Activated T-cell treated with anti-CD3 and anti-CD28 coated beads for 48 hours (primary cell): Measurements from ENCODE around the gene TREX2.

Source experiments
- DNase-seq: peaks from one replicate; pipeline ENCODE4 v3.0.0-alpha.2; 2020; ENCODE audit warnings: low read depth

The TREX2 gene

GRCh38 chrX:153445856-153446635 lies at the start of gene TREX2:
TSS of gene TREX2 (minus strand) at chrX:153446056. CDS start at chrX:153445430, 626 bp downstream.
- no peak for DNase-seq

GRCh38 chrX:153495362-153495751 lies 49.5 kb upstream of the TREX2 start:
- DNase-seq: no peak

- DNase-seq: no peak
These were observed 48.9 kb upstream of the TREX2 start, which contains the start of gene BGN for GRCh38 chrX:153494541-153495361. TSS of gene BGN (plus strand) at chrX:153494980. CDS start at chrX:153504632, 9,652 bp downstream.

- DNase-seq: no peak
These were observed 48.2 kb upstream of the TREX2 start for GRCh38 chrX:153494061-153494460.

GRCh38 chrX:153493085-153493484 lies 47.2 kb upstream of the TREX2 start:
- DNase-seq: no peak

- no peak for DNase-seq
These were observed 46.7 kb upstream of the TREX2 start for GRCh38 chrX:153492543-153492942.

GRCh38 chrX:153491918-153492317 lies 46.1 kb upstream of the TREX2 start:
- DNase-seq: no peak

GRCh38 chrX:153491351-153491914 lies 45.6 kb upstream of the TREX2 start:
- DNase-seq: no peak

GRCh38 chrX:153490217-153490930 lies 44.5 kb upstream of the TREX2 start:
- no peak for DNase-seq

- DNase-seq: no peak
These were observed 42.5 kb upstream of the TREX2 start for GRCh38 chrX:153488231-153488914.

- DNase-seq: no peak
These were observed 41.8 kb upstream of the TREX2 start for GRCh38 chrX:153487590-153488071.

GRCh38 chrX:153486171-153486570 lies 40.3 kb upstream of the TREX2 start:
- DNase-seq: no peak

GRCh38 chrX:153485396-153486080 lies 39.7 kb upstream of the TREX2 start:
- no peak for DNase-seq

GRCh38 chrX:153482376-153483015 lies 36.6 kb upstream of the TREX2 start:
- DNase-seq: no peak

GRCh38 chrX:153481043-153481442 lies 35.2 kb upstream of the TREX2 start:
- DNase-seq: no peak

GRCh38 chrX:153478746-153479145 lies 32.9 kb upstream of the TREX2 start:
- DNase-seq: no peak

GRCh38 chrX:153477901-153478300 lies 32.0 kb upstream of the TREX2 start:
- no peak for DNase-seq

GRCh38 chrX:153477364-153477857 lies 31.6 kb upstream of the TREX2 start:
- no peak for DNase-seq

- DNase-seq: no peak
These were observed 31.0 kb upstream of the TREX2 start for GRCh38 chrX:153476666-153477363.
